ENCODE measurements around the gene IRS2.

The IRS2 gene

DNA sequence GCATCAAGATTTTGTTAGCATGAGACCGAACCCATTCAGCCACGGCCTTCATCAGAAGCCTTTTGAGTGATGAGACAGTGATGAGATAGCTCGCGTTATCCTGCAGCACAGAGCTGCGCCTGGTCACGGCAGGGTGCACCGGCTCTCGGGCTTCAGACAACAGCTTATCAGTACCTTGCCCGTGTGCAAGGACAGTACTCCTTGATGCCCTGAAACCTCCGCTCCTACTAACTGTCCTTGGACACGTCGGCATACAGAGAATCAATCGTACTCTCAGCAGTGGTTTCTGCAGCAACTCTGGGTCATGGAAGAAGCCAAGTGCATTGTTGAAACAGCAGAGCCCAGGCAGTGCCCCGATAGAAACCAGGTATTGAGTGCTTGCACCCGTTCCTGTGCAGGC is 40.7 kb downstream of the IRS2 start:
- DNase-seq (no peak), ATAC-seq (replicated peaks) (no peak)
- H3K27me3 Mint-ChIP-seq = peaks cover 5 to 15% of the 10 kb centered on the region in 2 donors
- H3K4me3 Mint-ChIP-seq = no peak overlapping the region
- no peak overlapping the region for H3K27ac Mint-ChIP-seq
- H3K9me3 Mint-ChIP-seq = peaks cover 0 to 5% of the 10 kb centered on the region in 2 donors
- H3K4me1 Mint-ChIP-seq = no peaks in the 10 kb centered on the region
- peaks cover 0 to 3% of the 10 kb centered on the region in 2 donors for H3K36me3 Mint-ChIP-seq

DNA sequence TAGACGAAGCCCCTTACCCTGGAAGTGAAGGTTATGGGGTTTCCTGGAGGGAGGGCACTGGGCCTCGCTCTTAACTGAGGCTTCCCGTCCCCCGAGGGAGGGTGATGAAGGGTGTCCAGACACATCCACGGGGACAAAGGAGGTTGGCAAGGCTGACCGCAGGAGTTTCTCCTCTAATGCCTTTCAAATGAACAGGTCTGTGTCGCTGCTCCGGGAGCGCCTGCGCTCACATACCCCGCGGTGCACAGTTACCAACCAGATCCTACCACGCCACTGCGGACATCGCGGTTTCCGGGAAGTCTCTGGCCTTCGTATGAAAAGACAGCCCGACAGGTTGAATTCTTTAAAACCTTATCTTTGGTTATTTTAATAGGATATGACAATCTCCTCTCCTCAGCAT is 41.3 kb downstream of the IRS2 start:
- Mint-ChIP-seq H3K4me3 (no peak overlapping the region), H3K27ac (no peak overlapping the region), H3K36me3 (peaks cover 0 to 3% of the 10 kb centered on the region in 2 donors), H3K9me3 (peaks cover 0 to 5% of the 10 kb centered on the region in 2 donors), H3K27me3 (peaks cover 9 to 18% of the 10 kb centered on the region in 2 donors), H3K4me1 (no peaks in the 10 kb centered on the region)
- DNase-seq (no peak), ATAC-seq (replicated peaks) (no peak)

DNA sequence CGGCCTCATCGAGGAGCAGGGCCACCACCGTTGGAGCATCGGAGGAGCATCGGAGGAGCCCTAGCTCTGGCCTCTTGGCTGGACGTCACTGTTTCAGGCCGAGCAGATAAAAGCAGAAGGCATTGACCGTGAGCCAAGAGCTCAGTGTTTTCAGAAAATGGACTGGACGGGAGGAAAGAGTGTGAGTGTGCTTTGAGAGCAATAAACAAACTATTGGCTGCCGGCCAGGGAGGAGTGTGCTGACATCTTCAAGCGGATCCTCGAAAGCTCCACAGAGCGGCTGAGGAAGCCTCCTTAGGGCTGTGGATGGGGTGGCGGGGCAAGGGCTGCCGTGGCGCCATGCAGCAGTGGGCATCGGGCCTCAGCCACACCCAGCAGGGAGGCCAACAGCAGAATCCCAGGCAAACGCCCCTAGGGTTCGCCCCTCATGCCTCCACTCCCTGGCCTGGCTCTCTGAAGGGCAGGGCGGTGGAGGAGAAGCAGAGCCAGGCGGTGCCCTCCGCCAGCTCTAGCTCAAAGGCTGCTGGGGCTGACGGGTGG is 41.8 kb downstream of the IRS2 start:
- H3K4me3 Mint-ChIP-seq = no peak overlapping the region
- DNase-seq (no peak), ATAC-seq (replicated peaks) (no peak)
- peaks cover 0 to 3% of the 10 kb centered on the region in 2 donors for H3K36me3 Mint-ChIP-seq
- no peak overlapping the region for H3K27ac Mint-ChIP-seq
- H3K4me1 Mint-ChIP-seq = no peaks in the 10 kb centered on the region
- peaks cover 0 to 5% of the 10 kb centered on the region in 2 donors for H3K9me3 Mint-ChIP-seq
- peaks cover 9 to 18% of the 10 kb centered on the region in 2 donors for H3K27me3 Mint-ChIP-seq

DNA sequence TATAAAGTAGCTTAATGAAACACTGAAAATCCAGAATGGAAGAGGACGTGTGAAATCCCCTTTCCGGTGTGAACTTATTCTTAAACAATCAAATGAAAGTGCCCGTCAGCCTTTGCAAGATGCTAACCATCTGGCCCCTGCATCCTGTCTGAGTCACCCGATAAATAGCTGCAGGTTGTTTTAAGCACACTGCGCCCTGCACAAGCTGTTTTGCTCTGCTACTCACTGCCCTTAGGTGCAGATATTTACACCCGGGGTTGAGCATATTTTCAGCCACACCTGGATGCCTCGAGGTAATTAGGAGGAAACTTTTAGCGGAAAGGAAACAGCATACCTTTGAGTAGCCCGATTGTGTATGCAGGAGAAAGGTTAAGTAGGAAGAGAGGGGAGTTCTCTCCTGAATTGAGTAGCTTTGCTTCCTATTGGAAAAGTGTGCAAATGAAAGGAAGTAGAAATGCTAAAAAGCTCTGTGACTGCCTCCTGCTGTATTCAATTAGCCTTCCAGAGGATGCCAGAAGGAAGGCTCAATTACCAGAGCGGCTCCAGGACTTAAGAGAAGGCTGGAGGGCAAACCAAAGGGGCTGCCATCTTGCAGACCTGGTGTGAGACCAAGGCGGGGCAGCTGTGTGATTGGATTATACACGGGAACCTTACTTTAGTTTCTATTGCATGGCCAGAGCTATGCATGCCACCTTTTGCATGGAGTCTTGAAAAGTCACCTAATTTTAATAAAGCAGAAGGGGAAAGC is 42.5 kb downstream of the IRS2 start:
- peaks cover 0 to 3% of the 10 kb centered on the region in 2 donors for H3K36me3 Mint-ChIP-seq
- no peak overlapping the region for H3K4me3 Mint-ChIP-seq
- H3K27me3 Mint-ChIP-seq = peaks cover 9 to 18% of the 10 kb centered on the region in 2 donors
- H3K9me3 Mint-ChIP-seq = peaks cover 0 to 5% of the 10 kb centered on the region in 2 donors
- ATAC-seq (replicated peaks) (no peak), DNase-seq (no peak)
- no peaks in the 10 kb centered on the region for H3K4me1 Mint-ChIP-seq
- H3K27ac Mint-ChIP-seq = no peak overlapping the region

DNA sequence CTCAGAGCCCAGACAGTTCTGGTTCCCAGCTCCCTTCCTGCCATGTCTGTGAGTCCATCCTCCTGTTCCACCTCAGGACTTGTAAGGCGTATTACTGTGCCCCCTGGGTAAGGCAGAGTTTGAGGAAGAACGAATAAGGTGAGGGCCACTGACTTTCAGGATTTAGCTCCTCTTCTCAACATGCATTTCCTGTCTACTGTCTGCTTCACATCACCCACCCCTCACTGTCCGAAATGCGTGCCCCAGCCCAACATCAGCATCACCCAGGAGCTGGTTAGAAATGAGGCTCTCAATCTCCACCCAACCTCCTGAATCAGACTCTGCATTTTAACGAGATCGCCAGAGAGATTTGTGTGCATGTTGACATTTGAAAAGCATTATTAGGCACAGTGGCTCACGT is 44.4 kb downstream of the IRS2 start:
- peaks cover 9 to 18% of the 10 kb centered on the region in 2 donors for H3K27me3 Mint-ChIP-seq
- no peak overlapping the region for H3K4me3 Mint-ChIP-seq
- peaks cover 0 to 5% of the 10 kb centered on the region in 2 donors for H3K9me3 Mint-ChIP-seq
- peaks cover 0 to 3% of the 10 kb centered on the region in 2 donors for H3K36me3 Mint-ChIP-seq
- no peak for DNase-seq
- H3K27ac Mint-ChIP-seq = no peak overlapping the region
- peaks cover 0 to 1% of the 10 kb centered on the region in 2 donors for H3K4me1 Mint-ChIP-seq
- no peak for ATAC-seq (replicated peaks)

DNA sequence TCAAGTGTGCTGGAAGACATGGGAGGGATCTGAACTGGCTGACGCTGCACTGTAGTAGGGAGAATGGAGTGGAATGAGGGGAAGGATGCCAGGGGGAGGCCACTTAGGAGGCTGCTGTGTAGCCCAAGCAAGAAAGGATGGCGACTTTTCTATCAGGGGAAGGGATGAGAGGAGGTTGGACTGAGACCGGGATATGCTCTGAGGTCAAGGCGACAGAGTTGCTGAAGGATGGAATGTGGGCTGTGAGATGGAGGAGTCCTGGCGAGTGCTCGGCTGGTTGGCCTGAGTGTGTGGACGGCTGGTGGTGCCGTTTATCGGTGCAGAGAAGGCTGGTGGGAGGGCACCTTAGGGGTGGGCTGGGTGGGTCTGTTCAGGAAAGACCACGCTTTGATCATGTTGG is 45.7 kb downstream of the IRS2 start:
- Mint-ChIP-seq H3K9me3 (peaks cover 0 to 2% of the 10 kb centered on the region in 2 donors), H3K36me3 (peaks cover 0 to 3% of the 10 kb centered on the region in 2 donors), H3K27ac (no peak overlapping the region), H3K4me3 (no peak overlapping the region), H3K27me3 (peaks cover 9 to 18% of the 10 kb centered on the region in 2 donors), H3K4me1 (peaks cover 0 to 1% of the 10 kb centered on the region in 2 donors)
- DNase-seq (no peak), ATAC-seq (replicated peaks) (no peak)

DNA sequence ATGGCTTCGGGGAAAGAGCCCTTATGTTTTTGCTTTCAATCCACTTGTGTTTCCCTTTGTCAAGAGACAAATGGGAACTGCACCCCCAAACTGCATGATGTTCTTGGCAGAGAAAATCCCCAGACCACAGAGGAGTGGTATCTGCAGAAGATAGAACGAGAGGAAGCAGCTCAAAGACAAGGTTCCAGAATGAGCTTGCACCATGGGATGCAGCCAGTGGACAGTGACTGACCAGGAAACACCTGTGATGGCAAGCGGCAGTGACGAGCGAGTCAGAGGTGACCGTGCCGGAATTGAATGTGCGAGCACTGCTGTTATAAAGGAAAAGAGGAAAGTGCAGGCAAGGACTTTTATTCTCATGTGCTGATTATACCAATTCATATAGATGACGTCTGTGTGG is 46.3 kb downstream of the IRS2 start:
- ATAC-seq (replicated peaks) = no peak
- Mint-ChIP-seq H3K36me3 (peaks cover 0 to 3% of the 10 kb centered on the region in 2 donors), H3K27me3 (peaks cover 9 to 18% of the 10 kb centered on the region in 2 donors), H3K4me3 (no peak overlapping the region), H3K9me3 (peaks cover 0 to 2% of the 10 kb centered on the region in 2 donors), H3K27ac (no peak overlapping the region), H3K4me1 (peaks cover 0 to 1% of the 10 kb centered on the region in 2 donors)
- no peak for DNase-seq

DNA sequence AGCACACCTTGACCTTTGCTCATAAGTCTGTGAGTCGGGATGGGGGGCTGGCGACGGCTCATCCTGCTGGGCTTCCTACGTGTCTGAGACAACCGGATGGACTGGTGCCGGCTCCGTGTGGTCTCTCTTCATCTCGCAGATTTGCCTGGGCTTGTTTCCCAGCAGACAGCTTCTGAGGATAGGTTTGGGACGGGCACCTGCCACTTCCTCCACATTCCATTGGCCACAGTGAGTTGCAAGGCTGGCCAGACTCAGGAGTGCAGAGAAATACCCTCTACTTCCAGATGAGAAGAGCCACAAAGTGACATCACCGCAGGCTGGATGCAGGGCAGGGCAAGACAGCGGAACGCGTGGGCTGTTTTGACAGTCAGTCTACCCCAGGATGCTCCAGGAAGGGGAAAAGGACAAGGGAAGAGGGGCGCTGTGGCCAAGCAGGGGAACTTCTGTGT is 48.1 kb downstream of the IRS2 start:
- Mint-ChIP-seq H3K27me3 (peaks cover 11 to 12% of the 10 kb centered on the region in 2 donors), H3K4me1 (peaks cover 0 to 1% of the 10 kb centered on the region in 2 donors), H3K36me3 (no peaks in the 10 kb centered on the region), H3K4me3 (no peak overlapping the region), H3K27ac (no peak overlapping the region), H3K9me3 (peaks cover 0 to 2% of the 10 kb centered on the region in 2 donors)
- no peak for ATAC-seq (replicated peaks)
- DNase-seq = no peak

DNA sequence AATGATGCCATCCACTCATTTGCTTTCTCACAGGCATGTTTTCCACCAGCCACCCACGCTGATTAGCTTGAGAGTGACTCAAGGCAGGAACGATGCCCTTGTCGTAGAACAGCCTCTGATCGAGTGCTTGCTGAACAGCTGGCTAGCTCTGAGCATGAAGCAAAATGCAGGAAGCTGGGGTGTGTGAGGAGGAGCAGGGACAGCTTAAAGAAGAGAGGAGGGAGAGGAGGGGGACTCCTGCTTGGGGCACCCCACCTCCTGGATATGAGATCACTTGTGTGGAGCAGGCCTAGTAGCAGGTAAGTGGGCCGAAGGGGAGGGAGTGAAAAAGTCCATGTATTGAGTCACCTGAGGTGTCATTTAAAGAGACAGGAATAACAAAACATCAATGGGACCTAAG is 48.8 kb downstream of the IRS2 start:
- Mint-ChIP-seq H3K4me3 (no peak overlapping the region), H3K27ac (no peak overlapping the region), H3K4me1 (peaks cover 0 to 1% of the 10 kb centered on the region in 2 donors), H3K36me3 (no peaks in the 10 kb centered on the region), H3K27me3 (peaks cover 15% of the 10 kb centered on the region in 2 donors), H3K9me3 (peaks cover 0 to 4% of the 10 kb centered on the region in 2 donors)
- ATAC-seq (replicated peaks) (no peak), DNase-seq (no peak)

DNA sequence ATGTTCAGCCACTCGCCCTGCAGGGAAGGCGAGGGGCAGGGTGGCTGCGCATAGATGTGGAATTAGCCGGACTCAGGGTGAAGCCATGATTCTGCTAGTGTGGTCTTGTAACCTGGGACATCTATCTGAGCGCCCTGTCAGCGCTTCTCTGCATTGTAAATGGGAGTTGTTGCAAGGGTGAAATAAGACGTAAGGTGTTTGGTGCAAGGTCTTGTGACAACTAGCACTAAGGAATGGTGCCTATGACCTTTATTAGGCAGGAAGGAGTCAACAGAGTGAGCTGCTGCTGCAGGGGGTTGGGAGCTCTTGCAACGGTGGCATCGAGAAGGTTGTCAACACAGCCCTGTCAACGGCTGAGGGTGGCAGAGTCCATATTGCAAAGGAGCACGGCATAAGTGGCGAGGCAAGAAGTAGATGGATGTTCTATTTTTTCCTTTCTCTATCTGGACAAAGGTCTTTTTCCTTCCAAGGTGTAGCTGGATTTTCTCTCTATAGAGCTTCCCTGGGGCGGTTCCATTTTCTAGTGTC is 49.3 kb downstream of the IRS2 start:
- peaks cover 0 to 5% of the 10 kb centered on the region in 2 donors for H3K9me3 Mint-ChIP-seq
- H3K27me3 Mint-ChIP-seq = peaks cover 15 to 17% of the 10 kb centered on the region in 2 donors
- ATAC-seq (replicated peaks) (no peak), DNase-seq (no peak)
- peaks cover 0 to 1% of the 10 kb centered on the region in 2 donors for H3K4me1 Mint-ChIP-seq
- H3K4me3 Mint-ChIP-seq = no peak overlapping the region
- no peak overlapping the region for H3K27ac Mint-ChIP-seq
- peaks cover 0 to under 1% of the 10 kb centered on the region in 2 donors for H3K36me3 Mint-ChIP-seq

DNA sequence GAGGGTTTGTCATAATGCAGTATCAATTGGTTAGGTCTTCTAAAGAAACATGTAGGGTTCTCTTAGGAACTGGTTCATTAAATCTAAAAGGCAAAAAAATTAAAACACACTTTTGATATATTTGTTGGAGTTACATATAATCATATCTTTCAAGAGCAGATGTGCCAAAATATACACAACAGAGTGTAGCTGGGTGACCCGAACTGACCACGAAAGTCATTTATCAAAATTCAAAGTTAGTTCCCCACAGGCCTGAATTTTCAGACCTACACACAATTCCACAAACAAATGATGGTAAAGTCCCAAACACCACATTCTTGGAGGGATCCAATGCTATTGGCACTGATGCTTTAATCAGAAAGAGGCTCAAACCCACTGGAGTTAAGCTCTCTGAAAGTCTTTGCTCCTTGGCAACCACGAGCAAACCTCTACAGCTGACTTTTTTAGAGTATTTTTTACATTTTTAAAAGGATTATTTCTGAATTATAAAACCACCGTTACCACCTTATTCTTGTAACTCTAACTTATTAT is 50.9 kb downstream of the IRS2 start:
- H3K4me1 Mint-ChIP-seq = peaks cover 0 to 1% of the 10 kb centered on the region in 2 donors
- H3K4me3 Mint-ChIP-seq = no peak overlapping the region
- H3K9me3 Mint-ChIP-seq = peaks cover 0 to 7% of the 10 kb centered on the region in 2 donors
- H3K27ac Mint-ChIP-seq = no peak overlapping the region
- H3K27me3 Mint-ChIP-seq = peaks cover 12 to 13% of the 10 kb centered on the region in 2 donors
- ATAC-seq (replicated peaks) (no peak), DNase-seq (no peak)
- peaks cover 0 to 3% of the 10 kb centered on the region in 2 donors for H3K36me3 Mint-ChIP-seq

DNA sequence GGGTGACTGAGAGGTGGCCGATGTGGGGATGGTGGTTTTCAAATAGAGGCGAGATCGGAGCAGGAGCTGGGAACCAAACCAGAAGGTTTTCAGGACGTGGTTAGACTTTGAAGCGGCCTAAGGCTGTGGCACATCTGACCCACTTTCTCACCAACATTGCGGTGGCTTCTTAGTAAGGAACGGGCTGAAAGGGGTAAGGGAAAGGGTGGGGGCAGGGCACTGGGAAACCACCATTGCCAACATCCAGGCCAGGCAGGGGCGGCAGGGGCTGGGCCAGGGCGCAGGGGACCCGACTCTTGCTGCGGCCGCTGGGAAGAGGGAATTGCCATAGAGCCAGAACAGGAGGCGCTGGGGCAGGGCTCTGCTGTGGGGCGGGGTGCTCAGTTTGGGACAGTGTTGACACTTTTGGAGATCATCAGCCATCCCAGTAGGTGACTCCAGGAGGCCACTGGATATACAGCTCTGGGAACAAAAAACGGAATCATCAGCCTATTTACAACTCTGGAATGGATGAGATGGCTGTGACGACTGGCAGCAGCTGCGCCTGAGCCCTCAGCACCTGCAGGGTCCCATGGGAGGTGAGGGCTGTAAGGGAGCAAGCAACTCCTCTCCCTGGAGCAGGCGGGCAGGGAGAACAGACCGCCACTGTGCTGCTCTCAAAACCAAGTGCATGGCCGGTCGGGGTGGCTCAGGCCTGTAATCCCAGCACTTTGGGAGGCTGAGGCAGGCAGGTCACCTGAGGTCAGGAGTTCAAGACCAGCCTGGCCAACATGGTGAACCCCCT is 52.2 kb downstream of the IRS2 start:
- peaks cover 0 to 3% of the 10 kb centered on the region in 2 donors for H3K36me3 Mint-ChIP-seq
- no peak overlapping the region for H3K4me3 Mint-ChIP-seq
- H3K27me3 Mint-ChIP-seq = peaks cover 10 to 15% of the 10 kb centered on the region in 2 donors
- peaks cover 0 to 7% of the 10 kb centered on the region in 2 donors for H3K9me3 Mint-ChIP-seq
- ATAC-seq (replicated peaks) = no peak
- H3K4me1 Mint-ChIP-seq = peaks cover 0 to 1% of the 10 kb centered on the region in 2 donors
- DNase-seq = no peak
- H3K27ac Mint-ChIP-seq = no peak overlapping the region

DNA sequence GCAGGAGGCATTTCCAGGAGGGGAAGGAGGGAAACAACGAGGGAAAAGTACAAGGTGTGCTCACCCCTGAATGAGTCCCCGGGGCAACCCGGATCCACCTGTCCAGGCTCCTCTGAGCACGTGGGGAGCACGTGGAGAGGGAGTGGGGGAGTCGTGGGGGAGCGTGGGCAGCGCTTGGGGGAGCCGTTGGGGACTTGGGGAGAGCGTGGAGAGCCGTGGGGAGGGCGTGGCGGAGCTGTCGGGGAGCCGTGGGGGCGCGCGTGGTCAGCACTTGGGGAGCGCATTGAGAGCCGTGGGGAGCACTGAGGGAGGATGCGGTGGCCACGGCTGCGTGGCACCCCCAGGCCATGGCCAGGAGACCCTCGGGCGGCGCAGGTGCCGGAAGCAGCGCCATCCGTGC is 52.8 kb downstream of the IRS2 start:
- H3K9me3 Mint-ChIP-seq = peaks cover 0 to 7% of the 10 kb centered on the region in 2 donors
- peaks cover 0 to 1% of the 10 kb centered on the region in 2 donors for H3K4me1 Mint-ChIP-seq
- H3K27me3 Mint-ChIP-seq = peaks cover 10 to 21% of the 10 kb centered on the region in 2 donors
- ATAC-seq (replicated peaks) = no peak
- peaks cover 0 to 3% of the 10 kb centered on the region in 2 donors for H3K36me3 Mint-ChIP-seq
- no peak overlapping the region for H3K4me3 Mint-ChIP-seq
- no peak overlapping the region for H3K27ac Mint-ChIP-seq
- DNase-seq = no peak

All from stimulated activated naive B cell treated with anti-CD40 and anti-IgM and Interleukin-4, amounts not matched to agents 10 μg/mL and 1 μg/mL and 100 μg/mL, for 72 hours (primary cell).